Panc1 (cell line): Measurements from ENCODE around the gene IL22RA1. TPM values are rescaled to one million over a fixed set of nuclear protein-coding genes. Genes with fewer than 3 reads are reported as not detected.

ENCODE experiments used
- ATAC-seq: fragments of 200-7000 bp; cut with Tn5 transposase; 2 replicates; pipeline ENCODE4 v1.9.1; 2020; ENCODE audit warnings: mild to moderate bottlenecking, moderate library complexity
- BruUV-seq: library from RNA; stranded (reverse); fragments of 400-500 nt; replicated peaks from 2 replicates; lab custom pipeline; 2021; lab: Mats Ljungman, UMichigan
- CTCF ChIA-PET: fragments of 300-600 bp; sonication (Branson Sonifier 250); formaldehyde crosslinking; loops from one replicate; lab custom pipeline; 2022; ENCODE audit warnings: antibody characterized with exemption; lab: Charles Lee
- POLR2A ChIA-PET: fragments of 300-600 bp; sonication (Branson Sonifier 250); formaldehyde crosslinking; loops from one replicate; lab custom pipeline; 2022; ENCODE audit warnings: antibody characterized with exemption; lab: Charles Lee
- DNase-seq: peaks from one replicate; pipeline ENCODE4 v3.0.0-alpha.2; 2010; ENCODE audit warnings: low read depth, low spot score
- H3K27ac ChIP-seq: 2 replicates; pipeline ENCODE4 v1.5.1; 2011; ENCODE audit warnings: mild to moderate bottlenecking, low read length, inconsistent platforms
- H3K27me3 ChIP-seq: fragments of 200-500 bp; sonication (Bioruptor generic); 2 replicates; pipeline ENCODE4 v1.6.0; 2014; ENCODE audit warnings: low read length, inconsistent platforms; ENCODE audit not compliant: control insufficient read depth, insufficient read depth
- H3K36me3 ChIP-seq: fragments of 200-500 bp; sonication (Bioruptor generic); 2 replicates; pipeline ENCODE4 v1.5.1; 2014; ENCODE audit warnings: inconsistent platforms, mild to moderate bottlenecking, low read length, moderate library complexity; ENCODE audit not compliant: control insufficient read depth, insufficient read depth
- H3K4me1 ChIP-seq: 2 replicates; pipeline ENCODE4 v1.5.1; 2011; ENCODE audit warnings: inconsistent platforms, mild to moderate bottlenecking, low read length, moderate library complexity; ENCODE audit not compliant: control insufficient read depth, insufficient read depth
- H3K4me3 ChIP-seq, 2 experiments: 2 replicates each; pipeline ENCODE4 v1.5.1; 2011 to 2012; ENCODE audit warnings: low read depth in 2 of 2, low read length in 2 of 2, mild to moderate bottlenecking in 2 of 2, inconsistent platforms in 1 of 2, moderate library complexity in 1 of 2
- H3K9me3 ChIP-seq: fragments of 200-500 bp; sonication (Bioruptor generic); 2 replicates; pipeline ENCODE4 v1.5.1; 2014; ENCODE audit warnings: low read depth, mild to moderate bottlenecking, inconsistent platforms, low read length, moderate library complexity; ENCODE audit not compliant: control insufficient read depth, insufficient read depth
- CTCF ChIP-seq: fragments of 450-650 bp; IDR thresholded peaks from 2 replicates; pipeline ENCODE4 v1.5.1; 2017; ENCODE audit warnings: mild to moderate bottlenecking
- POLR2AphosphoS5 ChIP-seq: IDR thresholded peaks from 2 replicates; pipeline ENCODE4 v1.6.1; 2012; ENCODE audit warnings: mild to moderate bottlenecking, low read depth, low read length, moderate library complexity
- REST ChIP-seq, 2 experiments: IDR thresholded peaks; 2 replicates each; pipeline ENCODE4 v1.6.1; 2011 to 2012; ENCODE audit warnings: low read depth in 2 of 2, control low read depth in 1 of 2, low read length in 1 of 2, mild to moderate bottlenecking in 1 of 2, moderate library complexity in 1 of 2; ENCODE audit not compliant: insufficient read depth in 1 of 2
- SIN3A ChIP-seq: IDR thresholded peaks from 2 replicates; pipeline ENCODE4 v1.6.1; 2012; ENCODE audit warnings: low read depth, mild to moderate bottlenecking, low read length, moderate library complexity, borderline replicate concordance; ENCODE audit not compliant: insufficient read depth
- TCF7L2 ChIP-seq: IDR thresholded peaks from 2 replicates; pipeline ENCODE4 v1.6.1; 2011; ENCODE audit warnings: mild to moderate bottlenecking, low read depth, low read length, inconsistent platforms
- in situ Hi-C: cut with HindIII; loops from 2 replicates; pipeline ENCODE4 v1.10.0; 2016; ENCODE audit warnings: low sequenced_read_pairs, low pct_unique_long_range_greater_than_20kb
- intact Hi-C: fragments of 100-400 bp; cut with micrococcal nuclease; formaldehyde crosslinking; loops from one replicate; pipeline ENCODE4 v1.10.0; 2022; ENCODE audit not compliant: unreplicated experiment
- total RNA-seq: library from RNA; stranded (reverse); gene quantifications from one replicate; pipeline ENCODE4 v1.2.1, GENCODE V29; 2021; ENCODE audit not compliant: unreplicated experiment

The IL22RA1 gene
- total RNA-seq, 1 experiment from 2014 or later: 1.1 TPM

GRCh38 chr1:24169286-24169685, 26.3 kb upstream of the IL22RA1 start:
- DNase-seq: no peak
- no peaks in the 10 kb centered on the region for H3K9me3 ChIP-seq
- H3K36me3 ChIP-seq: no peaks in the 10 kb centered on the region
- in situ Hi-C loops: no loop called here
- CTCF ChIA-PET: no interaction called here
- intact Hi-C loops: no loop called here
- ATAC-seq: no peak
- no peaks in the 10 kb centered on the region for H3K4me1 ChIP-seq
- POLR2A ChIA-PET: no interaction called here
- H3K27ac ChIP-seq: no peak overlapping the region
- TF ChIP-seq CTCF (no peak), TCF7L2 (no peak), SIN3A (no peak), POLR2AphosphoS5 (no peak), REST (IDR thresholded peaks at IDR 0.05; ENCODE audit: insufficient read depth in 1 of 2, low read depth in 2 of 2, low read length in 1 of 2) (no peak)
- no peak overlapping the region for H3K4me3 ChIP-seq
- H3K27me3 ChIP-seq: no peaks in the 10 kb centered on the region
- no TSS peak for BruUV-seq

GRCh38 chr1:24168245-24168644, 25.3 kb upstream of the IL22RA1 start:
- ATAC-seq (no peak), DNase-seq (no peak)
- no peaks in the 10 kb centered on the region for H3K36me3 ChIP-seq
- no peaks in the 10 kb centered on the region for H3K9me3 ChIP-seq
- intact Hi-C loops (no loop called here), in situ Hi-C loops (no loop called here)
- no peak for TF ChIP-seq SIN3A
- TF ChIP-seq POLR2AphosphoS5: no peak
- TF ChIP-seq TCF7L2: no peak
- no peak for TF ChIP-seq REST (IDR thresholded peaks at IDR 0.05; ENCODE audit: insufficient read depth in 1 of 2, low read depth in 2 of 2, low read length in 1 of 2)
- TF ChIP-seq CTCF: no peak
- no peaks in the 10 kb centered on the region for H3K27me3 ChIP-seq
- no TSS peak for BruUV-seq
- no peaks in the 10 kb centered on the region for H3K4me1 ChIP-seq
- H3K4me3 ChIP-seq: no peak overlapping the region
- CTCF ChIA-PET: no interaction called here
- POLR2A ChIA-PET: no interaction called here
- H3K27ac ChIP-seq: no peak overlapping the region
